Measurements from ENCODE around the gene ARL14EPL. TPM values are rescaled to one million over a fixed set of nuclear protein-coding genes. Genes with fewer than 3 reads are reported as not detected.

The ARL14EPL gene
- total RNA-seq: not detected

DNA sequence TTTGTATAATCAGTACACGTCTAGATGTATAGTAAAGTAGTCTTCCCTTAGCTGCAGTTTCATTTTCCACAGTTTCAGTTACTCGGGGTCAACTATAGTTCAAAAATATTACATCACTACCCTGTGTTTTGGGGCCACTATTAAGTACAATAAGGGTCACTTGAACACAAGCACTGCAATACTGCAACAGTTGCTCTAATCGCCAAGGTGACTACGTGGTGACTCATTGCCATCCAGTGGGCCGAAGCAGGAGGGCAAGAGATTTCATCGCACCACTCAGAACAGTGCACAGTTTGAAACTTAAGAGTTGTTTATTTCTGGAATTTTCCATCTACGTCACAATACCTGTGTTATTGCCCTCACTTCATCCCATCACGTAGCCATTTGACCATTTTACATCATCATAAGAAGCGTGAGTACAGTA is at the start of gene ARL14EPL:
Gene ARL14EPL (plus strand): TSS at position 379 of the 424 bp plus-strand sequence. CDS start 18,994 bp downstream, outside the sequence.
- DNase-seq: no peak

DNA sequence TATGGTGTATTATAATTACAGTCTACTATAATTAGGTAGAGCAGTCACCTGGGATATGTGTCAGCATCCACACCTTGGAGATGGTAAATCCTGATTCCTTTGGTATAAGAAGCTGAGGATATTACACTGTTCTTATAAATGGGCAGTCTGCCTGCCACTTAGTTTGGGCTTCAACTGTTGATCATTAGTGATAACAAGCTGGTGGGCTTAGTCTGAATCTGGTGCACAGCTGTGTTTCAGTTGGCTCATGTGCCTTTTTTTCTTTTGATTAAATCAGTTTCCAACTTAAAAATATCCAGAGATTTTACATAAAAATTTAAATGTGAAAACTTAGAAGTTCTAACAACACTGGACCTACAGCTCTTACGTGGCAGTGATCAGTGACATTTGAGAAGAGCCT is 48.8 kb upstream of the ARL14EPL start:
- no peak for DNase-seq

DNA sequence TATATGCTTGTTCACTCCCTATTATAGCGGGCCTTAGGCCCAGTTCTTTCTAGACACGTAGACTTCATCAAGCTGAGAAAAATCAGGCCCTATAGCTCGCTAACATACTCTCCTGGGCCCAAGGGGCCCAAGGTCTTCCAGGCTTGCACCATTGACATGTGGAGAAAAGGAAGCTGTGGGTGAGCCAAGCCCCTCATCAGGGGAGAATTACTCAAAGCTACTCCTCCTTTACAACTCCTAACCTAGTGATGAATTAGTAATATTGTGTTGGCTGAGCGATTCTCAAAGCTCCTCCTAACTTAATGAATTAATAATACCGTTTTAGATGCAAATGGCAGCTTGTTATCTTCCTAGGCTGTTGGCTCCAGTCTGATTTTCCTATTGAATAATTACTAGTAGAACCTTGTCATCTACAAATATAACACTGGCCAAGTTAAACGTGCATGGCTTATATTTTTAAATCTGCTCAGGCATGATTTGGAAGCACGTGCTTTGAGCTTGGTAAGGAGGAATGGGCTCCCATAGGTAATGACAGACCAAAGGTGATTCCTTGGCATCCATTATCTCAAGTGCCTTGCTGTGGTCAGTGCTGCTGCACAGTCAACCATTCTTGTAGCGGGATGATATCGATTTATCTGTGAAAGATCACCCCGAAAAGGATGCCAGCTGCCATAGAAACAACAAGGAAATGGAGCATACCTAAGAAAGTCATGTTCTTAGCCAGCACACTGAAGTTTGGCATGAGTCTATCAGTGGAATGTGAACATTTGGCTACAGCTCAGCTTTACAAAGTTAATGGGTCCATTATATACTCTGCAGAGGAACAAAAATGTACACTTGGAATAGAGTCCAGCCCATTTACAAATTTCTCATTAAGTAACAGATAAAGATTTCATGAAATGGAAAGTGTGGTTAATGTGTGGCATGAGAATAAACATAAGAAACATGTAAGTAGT is 46.2 kb upstream of the ARL14EPL start:
- no peak for DNase-seq

DNA sequence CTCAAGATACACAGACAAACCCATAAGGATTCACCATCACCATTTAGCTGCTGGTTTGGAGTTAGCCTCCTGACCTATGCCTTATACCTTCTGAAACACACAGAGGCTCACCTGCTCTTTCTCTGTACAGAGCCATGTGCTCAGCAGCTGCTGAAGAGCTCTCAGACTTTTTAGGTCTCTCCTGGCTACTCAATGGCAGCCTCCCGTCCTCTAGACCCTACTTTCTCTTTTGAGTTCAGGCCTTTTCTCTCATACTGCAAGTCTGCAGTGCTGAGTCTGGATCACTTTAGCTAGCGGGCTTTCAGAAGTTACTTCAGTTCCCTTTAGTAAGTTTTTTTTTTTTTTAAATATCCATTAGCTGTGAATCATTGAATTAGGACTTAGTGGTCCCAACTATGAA is 44.3 kb upstream of the ARL14EPL start:
- no peak for DNase-seq

DNA sequence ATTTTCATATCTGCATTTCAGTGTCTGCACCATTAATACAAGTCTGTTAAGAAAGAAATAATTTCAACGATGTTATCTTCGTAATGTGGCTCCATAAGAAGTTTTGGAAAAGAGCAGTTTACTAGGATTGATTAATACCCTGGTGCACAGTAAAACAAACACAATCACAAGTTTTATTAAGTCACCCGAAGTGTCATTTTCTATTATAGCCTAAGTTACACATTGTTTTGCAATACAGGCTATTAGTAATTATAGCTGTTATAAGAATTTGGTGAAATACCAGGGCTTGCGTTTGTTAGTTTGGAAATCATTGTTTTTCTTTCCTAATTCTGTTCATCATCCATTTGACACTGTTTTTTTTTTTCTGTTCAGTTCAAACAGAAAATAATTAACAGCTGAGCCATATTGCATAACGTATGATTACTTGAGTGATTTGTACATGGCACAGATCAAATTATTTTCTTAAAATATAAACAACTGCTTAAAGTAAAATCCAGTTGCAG is 39.4 kb upstream of the ARL14EPL start:
- no peak for DNase-seq

DNA sequence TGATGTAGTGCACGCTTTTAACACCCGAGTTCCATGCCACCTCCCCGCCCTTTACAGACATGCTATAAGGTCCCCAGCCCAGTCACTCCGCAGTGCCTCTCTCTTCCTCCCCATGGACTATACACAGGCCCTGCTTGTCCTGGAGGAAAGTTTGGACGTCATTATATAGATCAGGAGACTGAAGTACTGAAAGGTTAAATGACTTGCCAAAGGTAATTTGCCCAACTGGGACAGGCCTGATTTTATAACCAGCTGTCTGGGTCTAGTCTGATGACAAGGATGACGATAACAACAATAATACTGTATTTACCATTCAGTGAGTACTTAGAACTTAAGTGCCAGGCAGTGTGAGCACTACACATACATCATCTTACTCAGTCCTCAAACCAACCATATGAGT is 36.9 kb upstream of the ARL14EPL start:
- no peak for DNase-seq

DNA sequence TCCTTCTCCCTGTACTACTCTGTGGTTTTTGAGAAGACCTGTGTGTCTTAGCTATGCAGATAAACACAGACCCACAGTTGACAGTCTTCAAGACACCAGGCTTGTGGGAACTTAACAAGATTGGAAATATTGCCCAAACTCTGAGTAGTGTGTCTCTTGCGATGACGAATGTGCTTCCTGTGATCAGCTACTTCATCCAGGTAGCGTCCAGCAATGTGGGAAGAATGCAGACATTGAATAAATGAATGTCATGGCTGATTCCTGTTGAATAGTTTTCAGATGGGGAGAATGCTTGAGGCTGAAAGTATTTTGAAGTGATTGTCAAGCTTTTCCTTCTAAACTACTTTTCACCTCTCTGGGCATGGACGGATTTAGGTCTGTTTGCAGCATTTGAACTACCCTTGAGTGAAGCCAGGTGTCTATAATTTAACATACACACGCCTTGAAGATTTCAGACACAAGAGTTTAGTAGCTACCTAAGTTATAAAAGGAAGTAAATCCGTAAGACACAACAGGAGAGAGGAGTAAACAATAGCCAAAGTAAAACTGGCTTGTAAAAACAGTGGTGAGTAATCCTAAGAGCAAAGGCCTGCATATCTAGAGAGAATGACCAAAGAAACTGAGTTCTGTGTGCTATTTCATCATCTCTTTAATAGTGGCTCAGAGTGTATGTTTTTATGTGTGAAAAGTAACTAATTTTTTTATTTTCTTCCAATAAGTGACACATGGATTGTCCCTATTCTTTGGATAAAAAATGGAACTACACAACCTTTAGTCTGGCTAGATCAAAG is 30.0 kb upstream of the ARL14EPL start:
- DNase-seq: no peak

DNA sequence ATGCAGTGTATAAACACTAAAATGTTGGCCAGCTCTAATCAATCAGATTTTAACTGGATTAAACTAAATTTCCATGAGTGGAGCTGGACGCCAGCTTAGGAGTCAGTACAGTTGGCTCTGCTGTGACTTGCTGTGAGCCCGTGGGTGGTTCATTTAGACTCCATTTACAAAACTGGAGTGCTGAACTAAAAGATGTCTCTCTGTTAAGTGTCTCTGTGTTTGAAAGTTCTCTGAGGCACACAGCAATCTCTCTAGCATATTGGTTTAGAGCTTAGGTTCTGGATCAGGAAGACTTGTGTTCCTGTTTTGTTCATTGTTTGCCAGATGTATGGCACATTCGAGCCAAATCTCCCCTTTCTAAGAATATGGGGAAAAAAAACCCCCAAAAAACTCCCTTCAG is 28.0 kb upstream of the ARL14EPL start:
- no peak for DNase-seq

DNA sequence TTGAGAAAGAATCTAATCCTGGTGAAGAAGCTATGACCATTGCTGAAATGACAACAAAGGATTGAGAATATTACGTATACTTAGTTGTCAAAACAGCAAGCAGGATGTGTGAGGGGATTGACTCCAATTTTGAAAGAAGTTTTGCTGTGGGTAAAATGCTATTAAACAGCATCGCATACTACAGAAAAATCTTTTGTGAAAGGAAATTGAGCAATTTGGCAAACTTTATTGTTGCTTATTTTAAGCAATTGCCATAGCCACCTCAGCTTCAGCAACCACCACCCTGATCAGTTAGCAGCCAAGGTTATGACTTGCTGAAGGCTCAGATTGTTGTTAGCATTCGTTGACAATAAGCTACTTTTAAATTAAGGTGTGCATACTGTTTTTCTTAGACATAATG is 22.5 kb upstream of the ARL14EPL start:
- DNase-seq: no peak

DNA sequence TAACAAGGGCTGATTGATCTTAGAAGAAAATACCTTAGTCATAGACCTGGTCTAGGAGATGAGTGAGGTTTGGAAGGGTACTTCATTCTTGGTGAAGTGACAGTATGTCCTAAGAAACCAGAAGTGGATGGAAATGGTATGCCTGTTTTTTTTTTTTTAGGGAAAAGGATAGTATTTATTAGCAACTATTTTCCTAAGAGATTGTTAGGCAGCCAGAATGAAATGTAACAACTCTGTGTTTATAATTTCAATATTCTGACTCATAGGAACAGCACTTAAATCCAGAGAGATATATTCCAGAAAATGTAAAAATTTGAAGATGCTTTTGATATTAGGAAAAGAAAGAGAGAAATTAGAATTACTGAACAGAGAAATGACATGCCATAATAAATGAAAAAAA is 21.2 kb upstream of the ARL14EPL start:
- no peak for DNase-seq

DNA sequence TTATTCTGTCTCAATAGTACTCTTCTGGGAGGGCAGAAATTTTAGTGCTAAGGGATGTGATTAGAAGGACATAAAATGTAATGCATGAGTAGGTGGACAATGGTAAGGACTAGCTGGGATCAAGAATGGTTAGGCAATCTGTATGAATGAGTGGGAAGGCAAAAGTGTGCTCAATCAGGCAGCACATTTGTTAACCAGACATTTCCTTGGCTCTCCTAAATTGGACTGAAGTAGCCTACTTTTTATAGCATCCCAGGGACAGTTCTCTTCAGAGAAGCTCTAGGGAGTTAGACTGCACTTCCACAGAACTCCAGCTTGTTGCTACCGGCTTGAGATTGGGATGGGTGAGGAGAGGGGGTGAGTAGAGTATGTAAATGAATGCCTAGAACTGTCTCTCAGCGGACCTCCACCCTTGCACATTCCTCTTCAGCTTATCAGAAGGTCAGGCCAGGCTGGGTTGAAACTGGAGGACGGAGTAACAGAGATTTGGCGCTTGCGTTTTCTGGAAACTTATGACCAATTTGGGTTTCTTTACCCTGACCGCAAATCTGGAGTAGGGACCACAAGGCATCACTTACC is 19.0 kb upstream of the ARL14EPL start:
- no peak for DNase-seq

DNA sequence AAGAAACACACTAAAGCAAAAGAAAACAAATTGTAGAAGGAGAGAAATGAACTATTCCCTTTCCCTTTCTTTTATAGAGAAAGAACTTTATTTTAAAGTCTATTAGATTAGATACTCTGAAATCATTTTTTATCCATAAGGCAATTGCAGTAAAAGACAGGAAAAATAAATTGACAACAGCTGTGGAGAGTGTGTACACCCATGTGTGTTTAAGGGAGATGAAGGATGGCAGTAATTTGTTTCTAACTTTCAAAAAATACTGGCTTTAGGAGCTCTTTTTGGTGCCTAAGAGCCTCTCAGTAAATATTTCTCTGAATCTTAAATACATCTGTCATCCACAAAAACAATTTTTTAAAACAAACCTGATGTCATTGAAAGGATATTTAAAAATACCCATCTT is 18.3 kb upstream of the ARL14EPL start:
- no peak for DNase-seq

DNA sequence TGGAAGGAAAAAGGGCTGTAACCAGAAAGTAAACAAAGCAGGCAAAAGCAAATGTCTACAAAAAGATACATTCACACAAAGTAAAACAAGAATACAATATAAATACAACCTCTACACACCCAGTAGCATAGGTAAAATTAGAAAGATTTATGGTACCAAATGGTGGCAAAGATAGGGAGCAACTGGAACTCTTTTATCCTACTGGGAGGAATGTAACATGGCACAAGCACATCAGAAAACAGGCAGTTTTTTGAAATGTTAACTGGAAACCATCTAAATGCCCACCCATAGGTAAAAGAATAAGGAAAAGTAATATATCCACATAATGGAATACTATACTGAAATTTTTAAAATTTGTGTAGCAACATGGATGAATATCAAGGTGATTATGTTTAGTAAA is 8.7 kb upstream of the ARL14EPL start:
- DNase-seq: no peak

DNA sequence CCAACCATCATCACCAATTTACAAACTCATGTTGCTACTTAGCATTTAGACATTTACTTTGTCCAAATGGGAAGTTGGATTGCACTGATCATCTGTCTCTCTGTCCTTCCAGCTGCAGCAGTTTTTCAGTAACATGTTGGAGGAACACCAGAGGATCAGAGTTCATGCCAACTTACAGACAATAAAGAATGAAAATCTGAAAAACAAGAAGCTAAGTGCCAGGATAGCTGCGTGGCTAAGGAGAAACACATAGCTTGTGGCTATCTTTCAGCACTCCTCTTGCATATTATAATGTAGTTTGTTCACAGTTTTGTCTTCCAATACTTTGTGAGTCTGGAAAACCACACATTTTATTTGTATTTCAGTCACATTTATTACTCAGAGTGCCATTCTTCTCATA is 6.4 kb upstream of the ARL14EPL start:
- no peak for DNase-seq

DNA sequence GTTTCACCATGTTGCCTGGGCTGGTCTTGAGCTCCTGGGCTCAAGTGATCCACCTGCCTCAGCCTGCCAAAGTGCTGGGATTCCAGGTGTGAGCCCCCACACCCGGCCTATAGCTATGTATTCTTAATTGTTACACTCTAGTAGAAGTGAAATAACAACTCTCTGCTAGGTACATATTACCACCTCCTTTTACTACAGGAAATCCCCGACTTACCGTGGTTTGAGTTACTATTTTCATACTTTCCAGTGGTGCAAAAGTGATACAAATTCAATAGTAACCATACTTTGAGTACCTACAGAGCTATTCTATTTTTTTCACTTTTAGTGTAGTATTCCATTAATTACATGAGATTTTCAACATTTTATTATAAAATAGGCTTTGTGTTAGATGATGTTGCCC is 719 bp downstream of the ARL14EPL start:
- DNase-seq: no peak

DNA sequence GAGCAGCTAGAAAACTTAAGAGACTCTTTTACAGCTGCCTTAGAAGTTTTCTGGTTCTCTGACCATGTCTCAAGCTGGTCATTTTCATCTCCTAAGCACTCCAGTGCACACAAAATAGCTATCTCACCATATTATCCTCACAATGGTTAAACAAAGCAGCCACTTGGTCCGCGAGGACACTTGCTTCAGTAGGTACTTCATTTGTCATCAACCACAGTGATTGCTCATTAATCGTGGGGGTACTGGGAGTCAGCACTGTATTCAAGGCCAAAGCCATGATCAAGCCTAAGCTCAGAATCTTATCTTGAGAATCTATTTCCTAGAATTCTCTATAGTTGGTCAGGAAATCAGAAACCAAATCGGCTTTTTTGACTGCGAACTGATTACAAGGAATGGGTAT is 2.9 kb downstream of the ARL14EPL start:
- no peak for DNase-seq

DNA sequence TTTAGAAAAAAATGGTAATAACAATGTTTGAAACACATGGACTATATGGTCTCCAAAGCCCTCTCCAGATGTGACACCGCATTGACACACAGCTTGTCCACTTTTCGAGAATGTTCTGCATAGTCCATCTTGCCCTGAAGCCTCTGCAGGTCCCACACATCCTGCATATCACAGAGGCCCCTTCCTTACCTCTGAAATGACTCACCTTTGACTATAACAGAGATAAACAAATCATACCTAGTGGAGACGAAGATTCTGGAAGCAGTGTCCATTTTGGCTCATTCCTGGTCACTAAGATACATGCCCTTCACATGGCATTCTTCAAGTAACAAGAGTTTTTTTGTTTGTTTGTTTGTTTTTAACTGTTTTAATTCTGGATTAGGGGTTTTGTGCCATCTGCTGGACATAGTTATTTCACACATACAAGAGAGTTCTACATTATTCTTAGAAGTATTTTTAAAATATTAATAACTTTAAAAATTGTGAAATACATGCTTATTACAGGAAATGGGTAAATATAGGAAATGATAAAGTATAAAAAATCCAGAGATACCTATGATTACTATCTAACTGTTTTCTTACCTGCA is 5.1 kb downstream of the ARL14EPL start:
- no peak for DNase-seq

DNA sequence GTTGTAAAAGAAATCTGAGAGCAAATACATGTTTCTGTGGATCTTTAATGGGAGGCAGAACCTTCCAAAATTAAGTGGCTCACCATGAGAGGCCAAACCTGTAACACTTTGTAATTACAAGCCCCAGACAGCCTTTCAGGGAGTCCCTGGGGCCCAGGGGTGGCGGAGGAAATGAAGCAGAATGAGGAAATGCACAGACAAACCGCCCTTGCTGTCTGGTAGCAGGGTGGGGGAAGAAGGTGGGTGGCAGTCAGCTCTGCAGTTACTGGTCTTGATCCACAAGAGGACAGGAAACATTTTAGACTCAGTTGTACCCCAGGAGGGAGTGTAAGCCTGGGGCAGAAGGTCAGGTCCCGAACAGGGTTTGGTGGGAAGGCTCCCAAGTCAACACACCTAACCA is 6.5 kb downstream of the ARL14EPL start:
- no peak for DNase-seq

DNA sequence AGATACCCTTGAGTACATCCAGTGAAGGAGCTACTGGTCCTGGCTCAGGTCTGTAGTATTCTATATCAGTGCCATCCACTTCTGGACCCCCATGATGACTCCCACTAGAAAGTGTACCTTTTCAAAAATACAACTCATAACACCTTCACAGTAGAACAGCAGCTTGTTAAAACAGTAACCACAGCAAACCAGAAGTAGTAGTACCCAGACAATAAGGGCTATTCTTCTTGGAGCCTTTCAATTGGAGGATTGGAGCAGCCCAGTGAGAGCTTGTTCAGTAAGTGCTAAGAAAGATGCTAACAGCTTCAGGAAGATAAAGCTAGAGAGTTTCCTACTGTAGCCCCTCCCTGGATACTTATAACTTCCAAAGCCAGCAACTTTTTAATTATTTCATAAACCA is 10.1 kb downstream of the ARL14EPL start:
- DNase-seq: no peak

DNA sequence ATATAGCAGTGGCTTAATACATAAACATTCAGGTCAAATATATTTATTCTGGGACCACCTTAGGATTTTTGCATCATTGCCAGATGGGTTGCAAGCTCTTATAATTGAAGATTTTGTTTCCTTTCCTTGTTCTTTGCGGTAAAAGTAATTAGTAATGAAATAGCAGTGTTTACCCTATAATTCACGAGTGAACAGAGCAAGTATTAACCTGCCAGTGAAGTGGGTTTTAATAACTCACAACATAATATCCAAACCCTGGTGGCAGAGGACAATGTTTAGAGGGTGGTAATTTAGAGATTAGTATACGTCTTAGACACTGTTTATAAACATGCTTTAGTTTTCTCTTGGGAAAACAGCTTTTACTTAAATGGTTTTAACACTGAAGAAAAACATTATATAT is 11.8 kb downstream of the ARL14EPL start:
- no peak for DNase-seq

DNA sequence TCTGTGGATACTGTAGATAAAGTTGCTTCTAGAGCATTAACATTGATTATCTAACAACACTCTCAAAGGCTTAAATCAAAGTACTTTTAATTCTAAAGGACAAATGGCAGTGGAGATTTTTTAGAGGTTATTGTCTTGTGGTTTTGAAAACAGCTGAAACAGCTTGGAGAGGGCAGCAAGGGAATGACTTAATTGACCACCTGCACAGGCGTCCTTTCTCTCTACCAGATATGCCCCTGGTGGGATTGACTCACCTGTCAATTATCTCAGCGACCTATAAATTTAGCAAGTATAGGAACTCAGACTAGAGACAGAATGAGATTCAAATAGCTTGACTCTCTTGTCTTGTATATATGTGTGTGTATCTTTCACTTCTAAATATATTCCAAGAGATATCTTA is 13.5 kb downstream of the ARL14EPL start:
- no peak for DNase-seq

DNA sequence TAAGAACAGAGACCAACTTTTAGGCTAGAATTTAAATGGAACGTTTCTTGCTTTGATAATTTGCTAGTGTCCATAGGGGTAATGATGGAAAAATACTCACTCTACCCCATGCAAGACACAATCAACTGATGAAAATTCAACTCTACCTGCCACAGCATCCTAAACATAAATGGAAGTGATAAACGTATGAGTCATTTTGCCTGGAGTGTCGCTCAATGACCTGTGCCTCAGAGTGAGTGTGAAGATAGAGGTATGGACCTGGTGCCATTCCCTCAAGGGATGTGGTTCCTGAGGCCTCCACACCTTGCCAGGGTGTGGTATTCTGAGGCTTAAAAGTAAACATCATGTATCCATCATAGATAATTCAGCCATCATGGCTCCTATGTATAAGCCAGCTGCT is 14.0 kb downstream of the ARL14EPL start:
- DNase-seq: no peak

DNA sequence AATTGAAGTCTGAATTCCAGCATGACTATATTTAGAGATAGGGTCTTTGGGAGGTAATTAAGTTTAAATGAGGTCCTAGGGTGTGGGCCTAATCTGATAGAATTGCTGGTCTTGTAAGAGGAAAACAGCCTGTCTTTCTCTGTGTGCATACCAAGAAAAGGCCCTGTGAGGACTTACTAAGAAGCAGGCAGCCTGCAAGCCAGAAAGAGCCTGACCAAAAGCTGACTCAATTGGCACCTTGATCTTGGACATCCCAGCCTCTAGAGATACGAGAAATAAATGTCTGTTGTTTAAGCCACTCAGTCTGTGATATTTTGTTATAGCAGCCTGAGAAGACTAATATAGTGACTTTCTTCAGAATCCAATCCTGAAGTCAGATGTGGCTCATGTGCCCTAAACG is 14.6 kb downstream of the ARL14EPL start:
- no peak for DNase-seq
